OCI-LY3 (cell line): ENCODE measurements around the gene TIMM44.

Source experiments
- H2AFZ ChIP-seq: fragments of 200-600, 300-600 bp; shearing (Covaris generic); 2 replicates; pipeline ENCODE4 v1.6.0; 2014; ENCODE audit warnings: antibody characterized with exemption, low read depth, low read length
- H3K27ac ChIP-seq: fragments of 200-600, 300-600 bp; sonication (generic); 2 replicates; pipeline ENCODE4 v1.5.1; 2014; ENCODE audit warnings: mild to moderate bottlenecking, low read length, moderate library complexity, mixed read lengths
- H3K27me3 ChIP-seq: fragments of 200-600, 300-600 bp; sonication (generic); 2 replicates; pipeline ENCODE4 v1.6.1; 2014; ENCODE audit warnings: low read depth, low read length, mixed read lengths
- H3K36me3 ChIP-seq: fragments of 200-600, 300-600 bp; sonication (generic); replicated peaks from 2 replicates; pipeline ENCODE3; 2014; ENCODE audit warnings: low read depth, low read length, mixed read lengths
- H3K4me1 ChIP-seq: fragments of 300-600, 200-600 bp; sonication (generic); 2 replicates; pipeline ENCODE4 v1.6.1; 2014; ENCODE audit warnings: low read length, mixed read lengths
- H3K4me2 ChIP-seq: fragments of 200-600, 300-600 bp; sonication (generic); 2 replicates; pipeline ENCODE4 v1.6.1; 2014; ENCODE audit warnings: low read length, mixed read lengths
- H3K4me3 ChIP-seq: fragments of 300-600, 200-600 bp; sonication (generic); 2 replicates; pipeline ENCODE4 v1.5.1; 2014; ENCODE audit warnings: antibody characterized with exemption, mild to moderate bottlenecking, low read length, moderate library complexity
- H3K79me2 ChIP-seq: fragments of 300-600, 200-600 bp; shearing (Covaris generic); 2 replicates; pipeline ENCODE4 v1.6.1; 2014; ENCODE audit warnings: mild to moderate bottlenecking, low read length, mixed read lengths
- H3K9ac ChIP-seq: fragments of 300-600, 200-600 bp; shearing (Covaris generic); 2 replicates; pipeline ENCODE4 v1.6.0; 2014; ENCODE audit warnings: mild to moderate bottlenecking, low read length, moderate library complexity
- H3K9me3 ChIP-seq: fragments of 200-600, 300-600 bp; shearing (Covaris generic); 2 replicates; pipeline ENCODE4 v1.6.1; 2014; ENCODE audit warnings: low read length, mixed read lengths; ENCODE audit not compliant: insufficient read depth
- H4K20me1 ChIP-seq: fragments of 200-600, 300-600 bp; sonication (generic); 2 replicates; pipeline ENCODE4 v1.6.1; 2016; ENCODE audit warnings: low read length, mixed read lengths; ENCODE audit not compliant: insufficient read depth
- EZH2phosphoT487 ChIP-seq: fragments of 200-600 bp; shearing (Covaris generic); IDR thresholded peaks from 2 replicates; pipeline ENCODE4 v1.6.1; 2018; ENCODE audit warnings: antibody characterized with exemption, mixed run types, low read depth
- TF ChIP-seq, protein P1 (sequence below): fragments of 200-600, 300-600 bp; sonication (generic); IDR thresholded peaks from 2 replicates; pipeline ENCODE4 v1.5.1; 2014; ENCODE audit warnings: antibody characterized with exemption, low read length, low read depth

The TIMM44 gene

DNA sequence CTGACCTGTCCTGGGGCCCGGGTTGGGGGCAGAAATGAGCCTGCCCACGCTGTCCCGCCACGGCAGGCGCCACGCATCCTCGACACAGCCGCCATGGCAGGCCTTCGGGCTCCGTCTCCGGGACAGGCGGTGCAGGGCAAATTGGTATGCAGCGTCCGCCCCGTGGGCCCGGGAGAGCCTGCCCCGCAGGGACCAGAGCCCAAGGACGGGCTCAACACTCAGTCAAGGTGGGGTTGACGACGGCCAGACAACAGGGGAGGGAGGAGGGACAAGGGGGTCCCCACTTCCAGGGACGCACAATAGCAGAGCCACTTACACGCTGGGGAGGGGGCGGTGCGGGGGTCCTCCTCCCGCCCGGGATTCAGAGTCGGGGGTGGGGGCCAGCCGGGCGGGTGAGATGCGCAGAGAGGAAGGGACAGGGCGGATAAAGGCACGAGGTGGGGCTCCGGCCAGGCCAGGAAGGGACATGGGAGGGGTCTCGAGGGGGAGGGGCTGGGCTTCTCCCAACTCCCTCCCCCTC is 18.8 kb downstream of the TIMM44 start:
- Histone ChIP-seq H4K20me1 (peaks cover 7% of the 10 kb centered on the region; the same call in 1 of the 2 replicates), H3K27ac (no peak overlapping the region), H3K9me3 (no peaks in the 10 kb centered on the region), H3K4me1 (peaks cover 7% of the 10 kb centered on the region), H2AFZ (no peak overlapping the region), H3K27me3 (no peaks in the 10 kb centered on the region), H3K36me3 (peaks cover 21% of the 10 kb centered on the region), H3K4me2 (no peak overlapping the region), H3K9ac (no peak overlapping the region), H3K4me3 (no peak overlapping the region), H3K79me2 (no peaks in the 10 kb centered on the region)
- no peak for TF ChIP-seq EZH2phosphoT487
- TF ChIP-seq, protein P1, sequence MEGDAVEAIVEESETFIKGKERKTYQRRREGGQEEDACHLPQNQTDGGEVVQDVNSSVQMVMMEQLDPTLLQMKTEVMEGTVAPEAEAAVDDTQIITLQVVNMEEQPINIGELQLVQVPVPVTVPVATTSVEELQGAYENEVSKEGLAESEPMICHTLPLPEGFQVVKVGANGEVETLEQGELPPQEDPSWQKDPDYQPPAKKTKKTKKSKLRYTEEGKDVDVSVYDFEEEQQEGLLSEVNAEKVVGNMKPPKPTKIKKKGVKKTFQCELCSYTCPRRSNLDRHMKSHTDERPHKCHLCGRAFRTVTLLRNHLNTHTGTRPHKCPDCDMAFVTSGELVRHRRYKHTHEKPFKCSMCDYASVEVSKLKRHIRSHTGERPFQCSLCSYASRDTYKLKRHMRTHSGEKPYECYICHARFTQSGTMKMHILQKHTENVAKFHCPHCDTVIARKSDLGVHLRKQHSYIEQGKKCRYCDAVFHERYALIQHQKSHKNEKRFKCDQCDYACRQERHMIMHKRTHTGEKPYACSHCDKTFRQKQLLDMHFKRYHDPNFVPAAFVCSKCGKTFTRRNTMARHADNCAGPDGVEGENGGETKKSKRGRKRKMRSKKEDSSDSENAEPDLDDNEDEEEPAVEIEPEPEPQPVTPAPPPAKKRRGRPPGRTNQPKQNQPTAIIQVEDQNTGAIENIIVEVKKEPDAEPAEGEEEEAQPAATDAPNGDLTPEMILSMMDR, result no peak

GRCh38 chr19:7924241-7924640 is 19.2 kb downstream of the TIMM44 start:
- Histone ChIP-seq H3K4me1 (peaks cover 8% of the 10 kb centered on the region), H3K79me2 (no peaks in the 10 kb centered on the region), H3K27me3 (no peaks in the 10 kb centered on the region), H3K9me3 (no peaks in the 10 kb centered on the region), H3K4me2 (no peak overlapping the region), H3K36me3 (peaks cover 21% of the 10 kb centered on the region), H2AFZ (no peak overlapping the region), H3K4me3 (no peak overlapping the region), H3K27ac (no peak overlapping the region), H4K20me1 (peaks cover 7% of the 10 kb centered on the region; the same call in 1 of the 2 replicates), H3K9ac (no peak overlapping the region)
- no peak for TF ChIP-seq EZH2phosphoT487
- TF ChIP-seq, protein P1, result no peak

DNA sequence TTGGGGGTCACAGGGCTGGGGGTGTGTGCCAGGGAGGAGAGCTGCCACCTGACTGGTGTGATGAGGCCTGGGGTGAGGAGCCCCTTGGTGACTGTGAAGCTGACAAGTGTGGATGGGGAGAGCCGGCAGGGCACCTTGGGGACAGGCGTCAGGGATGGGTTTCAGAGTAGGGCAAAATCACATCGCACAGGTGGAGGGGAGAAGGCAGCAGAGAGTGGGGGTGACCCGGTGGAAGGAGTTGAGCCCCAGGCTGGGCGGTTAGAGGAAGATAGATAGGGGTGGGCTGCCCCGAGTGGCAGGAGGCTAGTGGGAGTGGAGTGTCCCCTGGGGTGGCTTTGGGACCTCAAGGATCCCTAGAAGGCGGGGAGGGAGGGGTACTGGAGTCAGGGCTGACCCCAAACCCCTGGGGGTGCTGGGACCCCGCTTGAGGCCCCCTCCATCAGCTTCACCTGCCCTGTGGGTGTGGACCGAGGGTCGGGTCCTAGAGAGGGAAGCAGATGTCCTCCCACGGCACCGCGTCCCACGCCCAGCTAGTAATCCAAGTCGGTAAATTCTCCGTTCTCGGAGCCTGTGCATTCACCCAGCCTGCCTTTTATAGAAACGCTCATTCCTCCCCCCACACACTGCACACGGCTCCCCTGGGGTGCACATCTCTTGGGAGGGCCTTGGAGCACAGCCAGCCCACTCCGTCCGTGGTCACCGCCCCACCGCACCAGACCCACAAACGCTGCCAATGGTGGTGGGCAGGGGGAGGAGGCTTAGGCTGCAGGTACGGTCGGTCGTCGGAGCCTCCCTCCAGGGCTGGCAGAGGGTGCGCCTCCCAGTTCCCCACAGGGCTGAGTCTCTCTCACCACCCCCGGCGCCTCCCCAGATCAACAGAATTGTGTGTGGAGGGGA is 19.9 kb downstream of the TIMM44 start:
- no peak overlapping the region for H3K4me2 ChIP-seq
- peaks cover 7% of the 10 kb centered on the region; the same call in 1 of the 2 replicates for H4K20me1 ChIP-seq
- peaks cover 8% of the 10 kb centered on the region for H3K4me1 ChIP-seq
- TF ChIP-seq, protein P1, result no peak
- no peak for TF ChIP-seq EZH2phosphoT487
- no peak overlapping the region for H3K4me3 ChIP-seq
- H3K9me3 ChIP-seq, result no peaks in the 10 kb centered on the region
- no peak overlapping the region for H3K9ac ChIP-seq
- no peaks in the 10 kb centered on the region for H3K79me2 ChIP-seq
- H3K27ac ChIP-seq, result no peak overlapping the region
- no peaks in the 10 kb centered on the region for H3K27me3 ChIP-seq
- H3K36me3 ChIP-seq, result peaks cover 21% of the 10 kb centered on the region
- no peak overlapping the region for H2AFZ ChIP-seq

DNA sequence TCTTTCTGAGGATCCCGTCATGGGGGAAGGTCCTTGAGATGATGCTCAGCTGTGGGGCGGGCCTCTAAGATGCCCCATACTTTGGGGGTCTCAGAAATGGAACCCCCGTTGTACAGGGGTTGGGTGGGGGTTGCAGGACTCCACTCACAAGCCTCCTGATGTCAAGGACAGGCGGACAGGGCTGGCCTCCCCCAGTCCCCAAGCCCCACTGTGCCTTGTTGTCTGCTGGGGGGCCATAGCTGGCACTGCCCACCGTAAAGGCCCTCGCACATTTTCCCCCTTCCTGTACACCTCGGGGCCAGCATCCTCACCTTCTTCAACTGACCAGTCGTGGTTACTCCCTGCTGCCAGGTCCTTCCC is 20.6 kb downstream of the TIMM44 start:
- H3K4me2 ChIP-seq, result no peak overlapping the region
- no peak overlapping the region for H3K9ac ChIP-seq
- no peaks in the 10 kb centered on the region for H3K79me2 ChIP-seq
- H3K36me3 ChIP-seq, result peaks cover 14% of the 10 kb centered on the region
- peaks cover 7% of the 10 kb centered on the region; the same call in 1 of the 2 replicates for H4K20me1 ChIP-seq
- H3K9me3 ChIP-seq, result no peaks in the 10 kb centered on the region
- peaks cover 8% of the 10 kb centered on the region for H3K4me1 ChIP-seq
- H3K27me3 ChIP-seq, result no peaks in the 10 kb centered on the region
- no peak overlapping the region for H2AFZ ChIP-seq
- H3K27ac ChIP-seq, result no peak overlapping the region
- no peak for TF ChIP-seq EZH2phosphoT487
- TF ChIP-seq, protein P1, result no peak
- no peak overlapping the region for H3K4me3 ChIP-seq
